ENCODE data around the gene ABTB2. TPM values are rescaled to one million over a fixed set of nuclear protein-coding genes. Genes with fewer than 3 reads are reported as not detected.

ABTB2 gene
- total RNA-seq, 4 donors from 2014 or later, result 5.0 to 44.1 (median 33.0) TPM

DNA sequence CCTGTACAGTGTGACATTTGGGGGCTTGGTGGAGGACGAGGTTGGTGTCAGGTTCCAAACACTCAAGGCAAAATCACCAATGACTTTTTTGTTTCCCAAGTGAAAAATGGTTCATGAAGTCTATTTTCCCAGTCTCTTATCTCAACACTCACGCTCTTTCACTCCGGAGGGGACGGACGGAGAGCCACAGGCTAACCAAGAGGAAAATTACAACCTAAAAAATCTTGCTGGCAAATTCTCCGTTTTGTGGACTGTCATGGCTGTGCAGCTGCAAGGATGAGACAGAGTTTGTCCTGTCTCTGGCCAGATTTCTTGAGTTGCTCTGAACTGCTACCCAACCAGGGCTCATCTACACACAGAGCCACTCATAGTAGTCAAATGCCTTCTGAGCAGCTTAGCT lies 101.2 kb downstream of the ABTB2 start:
- H3K27ac ChIP-seq, result no peak overlapping the region
- H3K9me3 ChIP-seq, result no peaks in the 10 kb centered on the region
- H3K4me1 ChIP-seq, result peaks cover 0 to 5% (median 0%) of the 10 kb centered on the region in 4 donors
- no peaks in the 10 kb centered on the region for H3K36me3 ChIP-seq
- H3K4me3 ChIP-seq, result no peak overlapping the region
- DNase-seq, result no peak
- no peak for TF ChIP-seq POLR2A (IDR thresholded peaks at IDR 0.05)
- TF ChIP-seq, protein P1, sequence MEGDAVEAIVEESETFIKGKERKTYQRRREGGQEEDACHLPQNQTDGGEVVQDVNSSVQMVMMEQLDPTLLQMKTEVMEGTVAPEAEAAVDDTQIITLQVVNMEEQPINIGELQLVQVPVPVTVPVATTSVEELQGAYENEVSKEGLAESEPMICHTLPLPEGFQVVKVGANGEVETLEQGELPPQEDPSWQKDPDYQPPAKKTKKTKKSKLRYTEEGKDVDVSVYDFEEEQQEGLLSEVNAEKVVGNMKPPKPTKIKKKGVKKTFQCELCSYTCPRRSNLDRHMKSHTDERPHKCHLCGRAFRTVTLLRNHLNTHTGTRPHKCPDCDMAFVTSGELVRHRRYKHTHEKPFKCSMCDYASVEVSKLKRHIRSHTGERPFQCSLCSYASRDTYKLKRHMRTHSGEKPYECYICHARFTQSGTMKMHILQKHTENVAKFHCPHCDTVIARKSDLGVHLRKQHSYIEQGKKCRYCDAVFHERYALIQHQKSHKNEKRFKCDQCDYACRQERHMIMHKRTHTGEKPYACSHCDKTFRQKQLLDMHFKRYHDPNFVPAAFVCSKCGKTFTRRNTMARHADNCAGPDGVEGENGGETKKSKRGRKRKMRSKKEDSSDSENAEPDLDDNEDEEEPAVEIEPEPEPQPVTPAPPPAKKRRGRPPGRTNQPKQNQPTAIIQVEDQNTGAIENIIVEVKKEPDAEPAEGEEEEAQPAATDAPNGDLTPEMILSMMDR (IDR thresholded peaks at IDR 0.05), result no peak
- H3K27me3 ChIP-seq, result no peaks in the 10 kb centered on the region

- Histone ChIP-seq H3K4me3 (no peak overlapping the region), H3K36me3 (no peaks in the 10 kb centered on the region), H3K27ac (no peak overlapping the region), H3K4me1 (peaks cover 0 to 10% (median 2%) of the 10 kb centered on the region in 4 donors), H3K9me3 (no peaks in the 10 kb centered on the region), H3K27me3 (no peaks in the 10 kb centered on the region)
- no peak for DNase-seq
- TF ChIP-seq, protein P1 (IDR thresholded peaks at IDR 0.05), result no peak
- no peak for TF ChIP-seq POLR2A (IDR thresholded peaks at IDR 0.05)
Measured at GRCh38 chr11:34256150-34256549, 101.7 kb downstream of the ABTB2 start.

DNA sequence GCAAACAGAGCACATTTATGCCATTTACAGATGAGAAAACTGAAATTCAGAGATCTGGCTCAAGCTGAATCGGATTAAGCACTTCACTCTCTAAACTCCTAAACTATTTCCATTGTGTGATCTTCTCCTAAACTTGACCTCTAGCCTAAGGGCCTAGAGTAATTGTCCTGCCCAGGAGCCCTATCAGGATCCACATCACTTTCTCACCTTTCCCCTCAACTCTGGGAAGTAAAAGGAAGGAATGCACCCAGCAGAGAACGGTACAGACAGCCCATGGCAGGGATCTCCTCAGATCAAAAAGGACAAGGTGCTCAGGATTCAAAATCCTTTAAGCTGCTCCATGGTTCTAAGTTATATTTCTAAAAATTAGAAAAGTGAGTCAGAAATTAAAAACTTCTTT lies 102.7 kb downstream of the ABTB2 start:
- no peak for DNase-seq
- TF ChIP-seq, protein P1 (IDR thresholded peaks at IDR 0.05), result no peak
- TF ChIP-seq POLR2A (IDR thresholded peaks at IDR 0.05), result no peak
- Histone ChIP-seq H3K36me3 (no peaks in the 10 kb centered on the region), H3K27ac (no peak overlapping the region), H3K27me3 (no peaks in the 10 kb centered on the region), H3K4me3 (no peak overlapping the region), H3K4me1 (peaks cover 0 to 11% (median 4%) of the 10 kb centered on the region in 4 donors), H3K9me3 (no peaks in the 10 kb centered on the region)

- Histone ChIP-seq H3K27ac (no peak overlapping the region), H3K9me3 (no peaks in the 10 kb centered on the region), H3K36me3 (no peaks in the 10 kb centered on the region), H3K4me3 (no peak overlapping the region), H3K4me1 (peaks cover 0 to 16% (median 4%) of the 10 kb centered on the region in 4 donors), H3K27me3 (no peaks in the 10 kb centered on the region)
- TF ChIP-seq POLR2A (IDR thresholded peaks at IDR 0.05), result no peak
- TF ChIP-seq, protein P1 (IDR thresholded peaks at IDR 0.05), result no peak
- no peak for DNase-seq
Measured at GRCh38 chr11:34254011-34254410, 103.8 kb downstream of the ABTB2 start.

GRCh38 chr11:34252651-34253050 lies 105.2 kb downstream of the ABTB2 start:
- TF ChIP-seq POLR2A (IDR thresholded peaks at IDR 0.05), result no peak
- TF ChIP-seq, protein P1 (IDR thresholded peaks at IDR 0.05), result no peak
- Histone ChIP-seq H3K9me3 (no peaks in the 10 kb centered on the region), H3K27ac (no peak overlapping the region), H3K36me3 (no peaks in the 10 kb centered on the region), H3K4me3 (no peak overlapping the region), H3K27me3 (no peaks in the 10 kb centered on the region), H3K4me1 (peaks cover 0 to 20% (median 4%) of the 10 kb centered on the region in 4 donors)
- DNase-seq, result no peak

DNA sequence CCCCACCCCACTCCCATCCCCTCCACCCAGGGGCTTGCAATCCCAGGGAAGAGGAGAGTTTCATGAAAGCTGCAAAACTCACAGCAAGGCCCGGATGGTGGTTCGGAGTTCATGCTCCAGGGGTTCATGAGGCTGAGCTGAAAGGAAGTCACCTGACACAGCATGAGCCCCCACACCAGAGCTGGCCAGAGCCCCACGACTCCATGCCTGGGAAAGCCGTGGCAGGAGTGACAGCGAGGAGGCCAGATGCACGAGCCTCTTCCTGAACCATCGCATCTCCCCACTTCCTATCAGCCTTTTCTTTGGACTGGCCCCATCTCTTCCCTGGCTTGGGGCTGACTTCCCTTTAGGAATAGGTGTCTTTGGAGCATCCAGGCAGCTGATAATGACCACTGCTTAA lies 105.8 kb downstream of the ABTB2 start:
- peaks cover 0 to 20% (median 4%) of the 10 kb centered on the region in 4 donors for H3K4me1 ChIP-seq
- H3K36me3 ChIP-seq, result no peaks in the 10 kb centered on the region
- H3K4me3 ChIP-seq, result no peak overlapping the region
- no peaks in the 10 kb centered on the region for H3K27me3 ChIP-seq
- no peak overlapping the region for H3K27ac ChIP-seq
- no peak for DNase-seq
- no peaks in the 10 kb centered on the region for H3K9me3 ChIP-seq
- TF ChIP-seq POLR2A (IDR thresholded peaks at IDR 0.05), result no peak
- TF ChIP-seq, protein P1 (IDR thresholded peaks at IDR 0.05), result no peak

Measured in Peyer's patch (tissue), 4 donors.